Muscle of leg (tissue), 11 donors: Measurements from ENCODE around the gene ZSWIM6. TPM values are rescaled to one million over a fixed set of nuclear protein-coding genes. Genes with fewer than 3 reads are reported as not detected.

ENCODE experiments used
- DNase-seq: peaks from one replicate; pipeline ENCODE4 v3.0.0; 2013
- H3K27ac ChIP-seq: one replicate; pipeline ENCODE4 v1.5.1; 2013; ENCODE audit warnings: mild to moderate bottlenecking, low read length, control low read depth
- H3K27me3 ChIP-seq: one replicate; pipeline ENCODE4 v1.6.1; 2013; ENCODE audit warnings: low read length; ENCODE audit not compliant: control insufficient read depth, insufficient read depth
- H3K36me3 ChIP-seq: one replicate; pipeline ENCODE4 v1.6.1; 2013; ENCODE audit warnings: low read length; ENCODE audit not compliant: control insufficient read depth, insufficient read depth
- H3K4me1 ChIP-seq: one replicate; pipeline ENCODE4 v1.6.1; 2013; ENCODE audit warnings: low read length; ENCODE audit not compliant: control insufficient read depth, insufficient read depth
- H3K4me3 ChIP-seq: one replicate; pipeline ENCODE4 v1.5.1; 2013; ENCODE audit warnings: low read length, control low read depth
- H3K9me3 ChIP-seq: replicated peaks from 2 replicates; pipeline ENCODE4 v1.6.1; 2013; ENCODE audit warnings: low read depth, low read length; ENCODE audit not compliant: control insufficient read depth
- WGBS: methylation state at CpG from one replicate; pipeline ENCODE4 v1.1.5; 2013; ENCODE audit warnings: missing lambda C conversion rate; ENCODE audit not compliant: insufficient coverage; 5-methylcytosine and 5-hydroxymethylcytosine counted together
- polyA plus RNA-seq, 8 donors: library from polyadenylated mRNA; unstranded; fragments of 120-200 nt; gene quantifications; one replicate each; pipeline versions ENCODE4 v1.2.1 to v1.2.3, GENCODE V29; 2013; ENCODE audit warnings: inconsistent platforms in 1 of 8, low replicate concordance in 1 of 8; ENCODE audit not compliant: insufficient read length in 8 of 8, insufficient read depth in 1 of 8
- total RNA-seq: library from RNA; stranded (reverse); fragments of 120-200 nt; gene quantifications from one replicate; pipeline ENCODE4 v1.2.4, GENCODE V29; 2013

The ZSWIM6 gene
- total and polyA plus RNA-seq, 9 donors: 4.3 to 10.2 (median 7.5) TPM

GRCh38 chr5:61559722-61560121, 227.7 kb downstream of the ZSWIM6 start:
- whole genome bisulfite sequencing: no CpG with 5 or more reads among the region's 1 CpG

GRCh38 chr5:61563401-61563800, 231.3 kb downstream of the ZSWIM6 start:
- WGBS: 67% methylated on average over 2 of the region's 3 CpGs
- no peaks in the 10 kb centered on the region for H3K9me3 ChIP-seq

More at GRCh38 chr5:61559722-61560121, 227.7 kb downstream of the ZSWIM6 start:
- H3K9me3 ChIP-seq: no peaks in the 10 kb centered on the region
- H3K4me3 ChIP-seq: no peak overlapping the region
- no peaks in the 10 kb centered on the region for H3K27me3 ChIP-seq
- H3K36me3 ChIP-seq: no peaks in the 10 kb centered on the region
- H3K4me1 ChIP-seq: peaks cover 2% of the 10 kb centered on the region
- H3K27ac ChIP-seq: no peak overlapping the region
- no peak for DNase-seq

GRCh38 chr5:61567337-61567736, 235.3 kb downstream of the ZSWIM6 start:
- 61% methylated on average over 3 of the region's 5 CpGs for WGBS
- no peak overlapping the region for H3K4me3 ChIP-seq
- H3K27me3 ChIP-seq: no peaks in the 10 kb centered on the region
- H3K36me3 ChIP-seq: no peaks in the 10 kb centered on the region
- no peak overlapping the region for H3K27ac ChIP-seq
- no peak for DNase-seq
- no peaks in the 10 kb centered on the region for H3K9me3 ChIP-seq
- peaks cover 4% of the 10 kb centered on the region for H3K4me1 ChIP-seq

More at GRCh38 chr5:61563401-61563800, 231.3 kb downstream of the ZSWIM6 start:
- no peaks in the 10 kb centered on the region for H3K36me3 ChIP-seq
- no peak overlapping the region for H3K27ac ChIP-seq
- no peak overlapping the region for H3K4me3 ChIP-seq
- DNase-seq: no peak
- peaks cover 4% of the 10 kb centered on the region for H3K4me1 ChIP-seq
- no peaks in the 10 kb centered on the region for H3K27me3 ChIP-seq

DNA sequence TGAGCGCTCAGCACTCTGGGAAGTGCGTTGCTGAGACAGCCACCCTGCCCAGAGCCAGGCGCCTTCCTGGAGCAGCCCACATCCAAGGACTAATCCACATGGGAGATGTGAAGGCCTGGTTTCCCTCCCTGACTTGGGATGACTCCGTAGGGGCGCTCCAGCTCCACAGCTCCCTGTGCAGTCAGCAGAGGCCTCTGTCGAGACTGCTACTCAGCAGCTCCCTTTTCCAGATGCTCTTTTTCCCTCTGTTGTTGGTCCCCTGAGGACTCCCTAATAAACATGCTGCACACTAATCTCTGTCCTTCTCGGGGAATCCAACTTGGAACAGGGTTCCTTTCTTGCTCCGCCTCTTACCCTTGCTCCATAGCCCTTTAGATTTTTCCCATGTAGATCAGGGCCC, 237.3 kb downstream of the ZSWIM6 start:
- H3K27ac ChIP-seq: no peak overlapping the region
- H3K27me3 ChIP-seq: no peaks in the 10 kb centered on the region
- H3K4me1 ChIP-seq: peaks cover 4% of the 10 kb centered on the region
- no peak overlapping the region for H3K4me3 ChIP-seq
- no peaks in the 10 kb centered on the region for H3K9me3 ChIP-seq
- H3K36me3 ChIP-seq: no peaks in the 10 kb centered on the region
- WGBS: 64% methylated on average over 6 of the region's 8 CpGs
- DNase-seq: peak; percentile 50

DNA sequence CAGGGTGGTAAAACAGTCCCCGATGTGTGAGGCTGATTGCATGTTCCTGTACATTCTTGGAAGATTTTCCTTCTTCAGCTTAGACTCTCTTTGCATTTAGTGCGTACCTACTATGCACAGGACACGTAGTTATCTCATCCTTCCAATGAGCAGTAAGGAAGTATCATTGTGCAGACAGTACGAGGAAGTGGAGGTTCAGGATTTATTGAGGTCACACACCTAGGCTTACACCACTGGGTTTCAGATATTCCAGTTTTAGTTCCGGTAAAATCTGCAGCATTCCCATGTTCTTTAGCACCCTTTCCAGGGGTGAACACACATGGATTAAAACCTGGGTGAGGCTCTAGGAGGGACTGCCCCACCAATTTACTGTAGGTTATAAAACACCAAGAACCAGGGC, 238.7 kb downstream of the ZSWIM6 start:
- WGBS: 87% methylated on average over 2 of the region's 5 CpGs
- Histone ChIP-seq H3K4me1 (peaks cover 4% of the 10 kb centered on the region), H3K36me3 (no peaks in the 10 kb centered on the region), H3K27me3 (no peaks in the 10 kb centered on the region), H3K9me3 (no peaks in the 10 kb centered on the region), H3K27ac (no peak overlapping the region), H3K4me3 (no peak overlapping the region)
- DNase-seq: no peak

DNA sequence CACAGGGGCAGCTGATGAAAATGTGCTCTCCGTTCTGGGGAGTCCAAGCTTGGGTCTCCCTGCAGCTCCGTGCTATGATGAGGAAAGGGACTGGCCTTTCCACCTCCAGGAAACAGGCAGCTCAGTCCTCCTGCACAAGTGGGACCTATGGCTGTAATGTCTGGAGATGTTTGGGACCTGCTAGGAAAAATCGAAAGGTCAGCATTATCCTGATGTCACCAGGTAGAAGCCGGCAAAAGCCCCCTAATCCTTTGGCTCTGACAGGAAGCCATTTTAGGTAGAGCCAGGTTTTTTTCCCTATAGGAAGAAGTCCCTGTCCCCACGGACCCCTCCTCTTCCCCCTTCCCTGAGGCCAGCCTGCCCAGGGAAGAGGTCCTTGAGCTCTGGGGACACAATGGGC, 240.9 kb downstream of the ZSWIM6 start:
- H3K9me3 ChIP-seq: no peaks in the 10 kb centered on the region
- H3K27ac ChIP-seq: no peak overlapping the region
- no peak overlapping the region for H3K4me3 ChIP-seq
- H3K27me3 ChIP-seq: no peaks in the 10 kb centered on the region
- peaks cover 4% of the 10 kb centered on the region for H3K4me1 ChIP-seq
- DNase-seq: no peak
- 68% methylated on average over 3 of the region's 5 CpGs for WGBS
- no peaks in the 10 kb centered on the region for H3K36me3 ChIP-seq

DNA sequence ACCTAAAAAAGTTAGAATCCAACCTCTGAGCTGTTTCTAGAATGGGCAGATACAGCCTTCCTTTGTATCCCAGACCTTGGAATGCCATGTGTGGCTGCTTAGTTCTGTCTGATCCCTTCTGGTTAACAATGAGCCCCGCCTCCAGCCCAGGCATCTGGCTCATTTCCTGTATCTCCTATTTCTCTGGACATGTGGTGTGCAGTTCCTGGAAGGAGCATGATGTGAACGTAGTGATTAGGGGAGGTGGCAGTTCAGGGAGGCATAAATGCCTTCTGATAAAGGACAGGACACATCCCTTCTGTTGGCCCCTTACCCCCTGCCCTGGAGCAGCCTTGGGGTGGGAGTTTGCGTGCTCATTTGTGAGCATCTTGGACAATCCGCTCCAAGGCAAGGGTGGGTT, 243.0 kb downstream of the ZSWIM6 start:
- H3K4me1 ChIP-seq: peaks cover 4% of the 10 kb centered on the region
- WGBS: 40% methylated on average over 2 of the region's 4 CpGs
- no peaks in the 10 kb centered on the region for H3K27me3 ChIP-seq
- H3K27ac ChIP-seq: no peak overlapping the region
- no peaks in the 10 kb centered on the region for H3K9me3 ChIP-seq
- peak; percentile 49 for DNase-seq
- no peak overlapping the region for H3K4me3 ChIP-seq
- H3K36me3 ChIP-seq: no peaks in the 10 kb centered on the region

GRCh38 chr5:61575581-61575980, 243.5 kb downstream of the ZSWIM6 start:
- Histone ChIP-seq H3K27ac (no peak overlapping the region), H3K36me3 (no peaks in the 10 kb centered on the region), H3K4me3 (no peak overlapping the region), H3K9me3 (no peaks in the 10 kb centered on the region), H3K27me3 (no peaks in the 10 kb centered on the region), H3K4me1 (peaks cover 4% of the 10 kb centered on the region)
- no peak for DNase-seq
- WGBS: 67% methylated on average over 3 of the region's 6 CpGs

DNA sequence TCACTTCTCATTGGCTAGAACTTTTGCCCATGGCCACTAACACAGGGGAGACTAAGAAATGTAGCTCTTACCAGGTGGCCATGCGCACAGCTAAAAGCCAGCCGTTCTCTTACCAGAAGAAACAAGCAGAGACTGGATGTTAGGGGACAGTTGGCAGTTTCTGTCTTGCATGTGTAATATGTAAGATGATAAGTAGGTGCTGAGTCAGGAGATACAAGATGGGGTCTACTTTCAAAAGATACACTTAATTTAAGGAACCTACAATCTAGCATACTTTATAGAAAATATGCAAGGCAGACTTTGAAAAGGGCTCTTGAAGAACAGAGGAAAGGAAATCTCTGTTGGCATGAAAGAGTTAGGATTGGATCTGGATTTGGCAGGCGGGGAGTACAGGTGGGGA, 244.5 kb downstream of the ZSWIM6 start:
- Histone ChIP-seq H3K27ac (no peak overlapping the region), H3K9me3 (no peaks in the 10 kb centered on the region), H3K27me3 (no peaks in the 10 kb centered on the region), H3K4me1 (peaks cover 4% of the 10 kb centered on the region), H3K36me3 (no peaks in the 10 kb centered on the region), H3K4me3 (no peak overlapping the region)
- WGBS: 93% methylated on average over 3 of the region's 3 CpGs
- no peak for DNase-seq

- Histone ChIP-seq H3K4me1 (peaks cover 4% of the 10 kb centered on the region), H3K27me3 (no peaks in the 10 kb centered on the region), H3K9me3 (no peaks in the 10 kb centered on the region), H3K27ac (no peak overlapping the region), H3K36me3 (no peaks in the 10 kb centered on the region), H3K4me3 (no peak overlapping the region)
- WGBS: 100% methylated on average over 1 of the region's 1 CpG
- no peak for DNase-seq
These were observed 246.9 kb downstream of the ZSWIM6 start for GRCh38 chr5:61578858-61579503.
